OCI-LY3 (cell line): ENCODE measurements around the gene LRRC4C.

Experiments
- CTCF ChIP-seq: fragments of 200-600, 300-600 bp; sonication (generic); IDR thresholded peaks from 2 replicates; pipeline ENCODE4 v1.5.1; 2014; ENCODE audit warnings: antibody characterized with exemption, low read length, low read depth
- EZH2phosphoT487 ChIP-seq: fragments of 200-600 bp; shearing (Covaris generic); IDR thresholded peaks from 2 replicates; pipeline ENCODE4 v1.6.1; 2018; ENCODE audit warnings: antibody characterized with exemption, mixed run types, low read depth

GRCh38 chr11:40879911-40880310, 579.5 kb downstream of the LRRC4C start:
- TF ChIP-seq CTCF: no peak
- no peak for TF ChIP-seq EZH2phosphoT487
